H1 (cell line): ENCODE data around the gene KCNN4. TPM values are rescaled to one million over a fixed set of nuclear protein-coding genes. Genes with fewer than 3 reads are reported as not detected.

Experiments
- CHD1 ChIP-seq: IDR thresholded peaks from 2 replicates; pipeline ENCODE4 v1.6.1; 2012; ENCODE audit warnings: low read depth, low read length, improper control_type of control experiment
- EGR1 ChIP-seq: IDR thresholded peaks from 2 replicates; pipeline ENCODE4 v1.6.1; 2011; ENCODE audit warnings: low read depth, low read length, borderline replicate concordance
- POLR2A ChIP-seq, 2 experiments: IDR thresholded peaks; 1 replicate in 1 of 2; 2 replicates in 1 of 2; pipeline ENCODE4 v1.6.1; 2011; ENCODE audit warnings: low read depth in 2 of 2, low read length in 2 of 2, mild to moderate bottlenecking in 2 of 2; ENCODE audit errors: control extremely low read depth in 1 of 2
- SIN3A ChIP-seq, 2 experiments: IDR thresholded peaks in 1 of 2; conservative IDR thresholded peaks in 1 of 2; 2 replicates each; pipeline ENCODE4 v1.6.1; 2011 to 2012; ENCODE audit warnings: low read length in 2 of 2, improper control_type of control experiment in 1 of 2, low read depth in 1 of 2, mild to moderate bottlenecking in 1 of 2
- SP4 ChIP-seq: IDR thresholded peaks from 2 replicates; pipeline ENCODE4 v1.6.1; 2012; ENCODE audit warnings: low read length, inconsistent platforms
- SRF ChIP-seq: IDR thresholded peaks from 2 replicates; pipeline ENCODE4 v1.6.1; 2011; ENCODE audit warnings: mild to moderate bottlenecking, low read depth, low read length, moderate library complexity
- SUZ12 ChIP-seq: fragments of 200-600 bp; sonication (generic); IDR thresholded peaks from 2 replicates; pipeline ENCODE4 v1.6.1; 2012; ENCODE audit warnings: mild to moderate bottlenecking, inconsistent platforms, low read length, moderate library complexity, mixed read lengths
- TAF7 ChIP-seq: optimal IDR thresholded peaks from 2 replicates; pipeline ENCODE3; 2011; ENCODE audit warnings: low read depth, mild to moderate bottlenecking, inconsistent platforms, low read length, moderate library complexity, borderline replicate concordance
- YY1 ChIP-seq: IDR thresholded peaks from 2 replicates; pipeline ENCODE4 v1.6.1; 2011; ENCODE audit warnings: low read depth, mild to moderate bottlenecking, low read length
- polyA plus RNA-seq, 7 experiments: library from polyadenylated mRNA; depleted of rRNA in 3 of 7; stranded (reverse) in 5 of 7; unstranded in 2 of 7; fragments of >200 nt in 5 of 7; fragments of 200-250 nt in 2 of 7; gene quantifications; 1 replicate in 5 of 7; 2 replicates in 1 of 7; 4 replicates in 1 of 7; pipeline versions ENCODE4 v1.2.1 to v1.2.3, GENCODE V29; 2011 to 2013; ENCODE audit warnings: missing spikeins in 2 of 7, mixed read lengths in 2 of 7
- total RNA-seq: library from RNA; stranded (reverse); fragmentation: NEBNext Ultra II Directional; extraction: Animal tissue kit (Norgen Biotek cat#: 25700); gene quantifications from 2 replicates; pipeline ENCODE4 v1.2.1, GENCODE V29; 2021

KCNN4 gene
- total and polyA plus RNA-seq, 2 of the 8 experiments (the other 6 are each of a cell fraction or from before 2014, with no cell fraction given), result 0.78 to 1.5 TPM

- TF ChIP-seq SRF (no peak), SUZ12 (no peak), SIN3A (conservative IDR thresholded peaks at IDR 0.05 in 1 of 2, IDR thresholded peaks at IDR 0.05 in 1 of 2; ENCODE audit: low read depth in 1 of 2, low read length in 2 of 2) (no peak), EGR1 (no peak), POLR2A (IDR thresholded peaks at IDR 0.05; ENCODE audit: control extremely low read depth in 1 of 2, low read depth in 2 of 2, low read length in 2 of 2) (no peak), YY1 (no peak), CHD1 (no peak), SP4 (no peak), TAF7 (no peak)
Observed at GRCh38 chr19:43738780-43739211, 42.0 kb downstream of the KCNN4 start (continued).
